Esophagus squamous epithelium (tissue), 5 donors: Measurements from ENCODE around the gene OLFML2A. TPM values are rescaled to one million over a fixed set of nuclear protein-coding genes. Genes with fewer than 3 reads are reported as not detected.

ENCODE experiments used
- DNase-seq: peaks from one replicate; lab custom pipeline; 2025; lab: John Stamatoyannopoulos, UW
- H3K27ac ChIP-seq, 4 donors: fragments of 200-600 bp; sonication (generic); one replicate each; pipeline ENCODE4 v1.5.1; 2016 to 2019; ENCODE audit warnings: mild to moderate bottlenecking in 1 of 4
- H3K27me3 ChIP-seq, 4 donors: fragments of 200-600 bp; sonication (generic); 1 replicate in 3 of 4; 2 replicates in 1 of 4; pipeline versions ENCODE4 v1.5.1 to v1.6.0; 2017 to 2021; ENCODE audit warnings: antibody characterized with exemption in 1 of 4
- H3K36me3 ChIP-seq, 3 donors: fragments of 200-600 bp; sonication (generic); one replicate each; pipeline ENCODE4 v1.5.1; 2016 to 2019
- H3K4me1 ChIP-seq, 3 donors: fragments of 200-600 bp; sonication (generic); one replicate each; pipeline ENCODE4 v1.5.1; 2017 to 2019
- H3K4me3 ChIP-seq, 4 donors: fragments of 200-600 bp; sonication (generic); 1 replicate in 3 of 4; 2 replicates in 1 of 4; pipeline ENCODE4 v1.5.1; 2016 to 2019; ENCODE audit warnings: mild to moderate bottlenecking in 2 of 4, moderate library complexity in 1 of 4
- H3K9me3 ChIP-seq, 3 donors: fragments of 200-600 bp; sonication (generic); one replicate each; pipeline ENCODE4 v1.5.1; 2016 to 2019
- CTCF ChIP-seq, 6 experiments: fragments of 450-650 bp in 4 of 6; fragments of 200-600 bp in 2 of 6; sonication (generic) in 2 of 6; IDR thresholded peaks; one replicate each; pipeline ENCODE4 v1.5.1; 2016 to 2019; ENCODE audit warnings: antibody characterized with exemption in 6 of 6, mild to moderate bottlenecking in 4 of 6, moderate library complexity in 4 of 6
- POLR2A ChIP-seq, 4 donors: fragments of 450-650 bp; IDR thresholded peaks; one replicate each; pipeline ENCODE4 v1.6.1; 2017; ENCODE audit warnings: antibody characterized with exemption in 4 of 4, mild to moderate bottlenecking in 4 of 4, moderate library complexity in 3 of 4
- WGBS, 2 donors: methylation state at CpG; one replicate each; pipeline ENCODE4 v1.1.5; 2018; 5-methylcytosine and 5-hydroxymethylcytosine counted together
- intact Hi-C: fragments of 100-400 bp; cut with DNase I; formaldehyde crosslinking; loops from one replicate; pipeline ENCODE4 v1.15.0; 2022
- total RNA-seq, 4 donors: library from RNA; depleted of rRNA; stranded (reverse); fragments of >200 nt; gene quantifications; one replicate each; pipeline ENCODE4 v1.1.0, GENCODE V29; 2016
- donor health status: DM: yes; HTN: yes; CAD: no.

OLFML2A gene
- total RNA-seq, 4 donors from 2014 or later = 9.0 to 21.7 (median 13.6) TPM

- Histone ChIP-seq H3K4me1 (peaks cover 4 to 15% (median 7%) of the 10 kb centered on the region in 3 donors), H3K27ac (no peak overlapping the region), H3K36me3 (no peaks in the 10 kb centered on the region), H3K27me3 (peaks cover 0 to 99% (median 2%) of the 10 kb centered on the region in 4 donors), H3K9me3 (no peaks in the 10 kb centered on the region), H3K4me3 (no peak overlapping the region)
- TF ChIP-seq CTCF (IDR thresholded peaks at IDR 0.05) (peak in 2 of 6 experiments; percentile 4 to 30), POLR2A (IDR thresholded peaks at IDR 0.05) (no peak)
- 62 to 74% methylated on average over 6 of the region's 6 CpGs for WGBS, 2 donors
- intact Hi-C loops = no loop called here
- DNase-seq = no peak
Measured at GRCh38 chr9:124764774-124765438, 12.0 kb upstream of the OLFML2A start.

GRCh38 chr9:124765439-124765835 lies 11.5 kb upstream of the OLFML2A start:
- intact Hi-C loops = no loop called here
- Histone ChIP-seq H3K4me1 (peaks cover 10 to 20% (median 10%) of the 10 kb centered on the region in 3 donors), H3K9me3 (no peaks in the 10 kb centered on the region), H3K4me3 (no peak overlapping the region), H3K27ac (no peak overlapping the region), H3K27me3 (peaks cover 0 to 99% (median 2%) of the 10 kb centered on the region in 4 donors), H3K36me3 (no peaks in the 10 kb centered on the region)
- no peak for DNase-seq
- TF ChIP-seq CTCF (IDR thresholded peaks at IDR 0.05) (no peak), POLR2A (IDR thresholded peaks at IDR 0.05) (no peak)
- 74 to 83% methylated on average over 6 of the region's 6 CpGs for WGBS, 2 donors

GRCh38 chr9:124766326-124766725 lies 10.6 kb upstream of the OLFML2A start:
- TF ChIP-seq CTCF (IDR thresholded peaks at IDR 0.05) = no peak
- no peak for TF ChIP-seq POLR2A (IDR thresholded peaks at IDR 0.05)
- peaks cover 0 to 98% (median 2%) of the 10 kb centered on the region in 4 donors for H3K27me3 ChIP-seq
- peaks cover 12 to 25% (median 13%) of the 10 kb centered on the region in 3 donors for H3K4me1 ChIP-seq
- WGBS, 2 donors = 89 to 97% methylated on average over 1 of the region's 1 CpG
- no peak overlapping the region for H3K27ac ChIP-seq
- no peak for DNase-seq
- no peak overlapping the region for H3K4me3 ChIP-seq
- no peaks in the 10 kb centered on the region for H3K36me3 ChIP-seq
- no peaks in the 10 kb centered on the region for H3K9me3 ChIP-seq
- intact Hi-C loops = no loop called here

- WGBS, 2 donors = 65 to 68% methylated on average over 4 of the region's 4 CpGs
- Histone ChIP-seq H3K4me3 (no peak overlapping the region), H3K36me3 (no peaks in the 10 kb centered on the region), H3K27ac (no peak overlapping the region), H3K4me1 (peaks cover 12 to 30% (median 13%) of the 10 kb centered on the region in 3 donors), H3K9me3 (no peaks in the 10 kb centered on the region), H3K27me3 (peaks cover 0 to 92% (median 2%) of the 10 kb centered on the region in 4 donors)
- intact Hi-C loops = no loop called here
- TF ChIP-seq CTCF (IDR thresholded peaks at IDR 0.05) (peak in 1 of 6 experiments; percentile 15), POLR2A (IDR thresholded peaks at IDR 0.05) (no peak)
- DNase-seq = no peak
Measured at GRCh38 chr9:124766815-124767554, 9.9 kb upstream of the OLFML2A start.

GRCh38 chr9:124767821-124768220 lies 9.1 kb upstream of the OLFML2A start:
- Histone ChIP-seq H3K4me1 (peaks cover 12 to 36% (median 13%) of the 10 kb centered on the region in 3 donors), H3K4me3 (no peak overlapping the region), H3K27me3 (peaks cover 0 to 83% (median 2%) of the 10 kb centered on the region in 4 donors), H3K9me3 (no peaks in the 10 kb centered on the region), H3K27ac (no peak overlapping the region), H3K36me3 (no peaks in the 10 kb centered on the region)
- intact Hi-C loops = no loop called here
- no peak for DNase-seq
- WGBS, 2 donors = 67 to 78% methylated on average over 2 of the region's 2 CpGs
- TF ChIP-seq CTCF (IDR thresholded peaks at IDR 0.05) (no peak), POLR2A (IDR thresholded peaks at IDR 0.05) (no peak)
